A549 (cell line): ENCODE measurements around the gene TREH. TPM values are rescaled to one million over a fixed set of nuclear protein-coding genes. Genes with fewer than 3 reads are reported as not detected.

Source experiments
- ATAC-seq, 2 experiments: fragments of 200-7000 bp in 1 of 2; fragments of >200 bp in 1 of 2; cut with Nextera tagmentation in 1 of 2; cut with Tn5 transposase in 1 of 2; 3 replicates each; pipeline versions ENCODE4 v1.8.0 to v1.9.1; 2018 to 2020; ENCODE audit warnings: mild to moderate bottlenecking in 1 of 2, moderate library complexity in 1 of 2
- CTCF ChIA-PET: fragments of 300-600 bp; sonication (Branson Sonifier 250); formaldehyde crosslinking; extraction: SDS; loops from one replicate; lab custom pipeline; 2021; ENCODE audit warnings: antibody characterized with exemption, inconsistent platforms; lab: Yijun Ruan, JAX
- POLR2A ChIA-PET: fragments of 350-600 bp; formaldehyde crosslinking; extraction: SDS; loops from one replicate; lab custom pipeline; 2021; ENCODE audit warnings: antibody characterized with exemption, inconsistent platforms; lab: Yijun Ruan, JAX
- DNase-seq, 2 experiments: peaks; one replicate each; pipeline versions ENCODE4 v3.0.0 to v3.0.0-alpha.2; 2011 to 2016; ENCODE audit warnings: low read depth in 1 of 2, low spot score in 1 of 2
- FAIRE-seq: peaks from 2 replicates; lab custom pipeline; 2011; peaks lifted over from hg19 to GRCh38; lab: Jason Lieb, UNC
- H3K27ac ChIP-seq, 2 experiments: fragments of >200 bp; sonication (Bioruptor Twin); formaldehyde crosslinking; 3 replicates each; pipeline ENCODE4 v1.5.1; 2016 to 2017
- H3K4me1 ChIP-seq: fragments of >200 bp; sonication (Bioruptor Twin); formaldehyde crosslinking; 3 replicates; pipeline ENCODE4 v1.6.1; 2016
- H3K4me2 ChIP-seq: fragments of >200 bp; sonication (Bioruptor Twin); formaldehyde crosslinking; 3 replicates; pipeline ENCODE4 v1.6.1; 2016
- H3K4me3 ChIP-seq: fragments of >200 bp; sonication (Bioruptor Twin); formaldehyde crosslinking; 3 replicates; pipeline ENCODE4 v1.5.1; 2016
- H3K9me3 ChIP-seq: fragments of >200 bp; sonication (Bioruptor Twin); formaldehyde crosslinking; 3 replicates; pipeline ENCODE4 v1.6.1; 2016
- CBX8 ChIP-seq: fragments of 200-600 bp; sonication (generic); IDR thresholded peaks from 2 replicates; pipeline ENCODE4 v1.6.1; 2016
- CEBPB ChIP-seq, 2 experiments: fragments of >200 bp in 1 of 2; sonication (Bioruptor Twin) in 1 of 2; formaldehyde crosslinking in 1 of 2; IDR thresholded peaks; 2 replicates each; pipeline ENCODE4 v1.6.1; 2012 to 2016
- CHD4 ChIP-seq: fragments of 200-600 bp; sonication (generic); IDR thresholded peaks from 2 replicates; pipeline ENCODE4 v1.6.1; 2016; ENCODE audit warnings: antibody characterized with exemption, mild to moderate bottlenecking, borderline replicate concordance
- EHMT2 ChIP-seq: fragments of 200-600 bp; sonication (generic); IDR thresholded peaks from 2 replicates; pipeline ENCODE4 v1.6.1; 2016; ENCODE audit warnings: antibody characterized with exemption, low read depth, mild to moderate bottlenecking, moderate library complexity
- EP300 ChIP-seq, 2 experiments: fragments of >200 bp; sonication (Bioruptor Twin); formaldehyde crosslinking; IDR thresholded peaks; 2 replicates in 1 of 2; 3 replicates in 1 of 2; pipeline ENCODE4 v1.6.1; 2016 to 2017
- FOSB ChIP-seq: fragments of 250-450 bp; sonication (Bioruptor Pico); IDR thresholded peaks from 2 replicates; pipeline ENCODE4 v1.5.0; 2020; ENCODE audit warnings: mild to moderate bottlenecking, moderate library complexity
- HOXB13 ChIP-seq: fragments of 250-450 bp; sonication (Bioruptor Pico); IDR thresholded peaks from 2 replicates; pipeline ENCODE4 v1.5.0; 2020; ENCODE audit warnings: low read depth, mild to moderate bottlenecking, moderate library complexity
- JUNB ChIP-seq: fragments of >200 bp; sonication (Bioruptor Twin); formaldehyde crosslinking; IDR thresholded peaks from 2 replicates; pipeline ENCODE4 v1.6.1; 2016
- MAFK ChIP-seq: fragments of 450-650 bp; IDR thresholded peaks from 2 replicates; pipeline ENCODE4 v1.6.1; 2014; ENCODE audit not compliant: partially characterized antibody
- RCOR1 ChIP-seq: fragments of 150-350 bp; IDR thresholded peaks from 2 replicates; pipeline ENCODE4 v1.6.1; 2014; ENCODE audit warnings: antibody characterized with exemption, low read length, low read depth
- SMC3 ChIP-seq: fragments of >200 bp; sonication (Bioruptor Twin); formaldehyde crosslinking; IDR thresholded peaks from 3 replicates; pipeline ENCODE4 v1.6.1; 2018; ENCODE audit warnings: inconsistent platforms
- TP53 ChIP-seq: fragments of 250-450 bp; sonication (Bioruptor Pico); IDR thresholded peaks from 2 replicates; pipeline ENCODE4 v1.5.0; 2021; ENCODE audit warnings: mild to moderate bottlenecking, moderate library complexity
- ZNF302 ChIP-seq: fragments of 250-450 bp; sonication (Bioruptor Pico); IDR thresholded peaks from 2 replicates; pipeline ENCODE4 v1.9.0; 2021; ENCODE audit warnings: inconsistent platforms, mild to moderate bottlenecking, moderate library complexity
- ZSCAN20 ChIP-seq: fragments of 250-450 bp; sonication (Bioruptor Pico); IDR thresholded peaks from 2 replicates; pipeline ENCODE4 v1.8.0; 2022; ENCODE audit warnings: mild to moderate bottlenecking, moderate library complexity
- WGBS: methylation state at CpG from one replicate; pipeline ENCODE4 v1.1.6; 2017; ENCODE audit errors: missing lambda C conversion rate; 5-methylcytosine and 5-hydroxymethylcytosine counted together
- polyA plus RNA-seq, 4 experiments: library from polyadenylated mRNA; depleted of rRNA in 3 of 4; stranded (reverse); fragments of >200 nt; fragmentation: RNase III in 1 of 4; extraction: RNeasy Plus Mini Kit Qiagen cat#74134 plus additional on column Dnase treatment in 1 of 4; gene quantifications; 2 replicates in 3 of 4; 3 replicates in 1 of 4; pipeline ENCODE4 v1.2.3, GENCODE V29; 2011 to 2017
- TF ChIP-seq, protein P1 (sequence below): fragments of 150-350 bp; IDR thresholded peaks from 2 replicates; pipeline ENCODE4 v1.6.1; 2014; ENCODE audit warnings: low read depth, mild to moderate bottlenecking, low read length
- TF ChIP-seq, protein P2 (sequence below): fragments of 450-650 bp; IDR thresholded peaks from 2 replicates; pipeline ENCODE4 v1.6.1; 2014; ENCODE audit warnings: antibody characterized with exemption
- TF ChIP-seq, protein P3 (sequence below): fragments of 250-450 bp; sonication (Bioruptor Pico); IDR thresholded peaks from 2 replicates; pipeline ENCODE4 v1.5.0; 2020; ENCODE audit warnings: low read depth, mild to moderate bottlenecking, moderate library complexity
- TF ChIP-seq, protein P4 (sequence below): IDR thresholded peaks from 2 replicates; pipeline ENCODE4 v1.6.1; 2012
- TF ChIP-seq, protein P5 (sequence below): IDR thresholded peaks from 2 replicates; pipeline ENCODE4 v1.6.1; 2012; ENCODE audit warnings: low read depth, borderline replicate concordance
- TF ChIP-seq, protein P6 (sequence below): fragments of >200 bp; sonication (Bioruptor Twin); formaldehyde crosslinking; IDR thresholded peaks from 3 replicates; pipeline ENCODE4 v1.6.1; 2016

The TREH gene
- polyA plus RNA-seq, 2 of the 4 experiments (the other 2 are of a cell fraction), result 0.06 TPM; not detected in 1

DNA sequence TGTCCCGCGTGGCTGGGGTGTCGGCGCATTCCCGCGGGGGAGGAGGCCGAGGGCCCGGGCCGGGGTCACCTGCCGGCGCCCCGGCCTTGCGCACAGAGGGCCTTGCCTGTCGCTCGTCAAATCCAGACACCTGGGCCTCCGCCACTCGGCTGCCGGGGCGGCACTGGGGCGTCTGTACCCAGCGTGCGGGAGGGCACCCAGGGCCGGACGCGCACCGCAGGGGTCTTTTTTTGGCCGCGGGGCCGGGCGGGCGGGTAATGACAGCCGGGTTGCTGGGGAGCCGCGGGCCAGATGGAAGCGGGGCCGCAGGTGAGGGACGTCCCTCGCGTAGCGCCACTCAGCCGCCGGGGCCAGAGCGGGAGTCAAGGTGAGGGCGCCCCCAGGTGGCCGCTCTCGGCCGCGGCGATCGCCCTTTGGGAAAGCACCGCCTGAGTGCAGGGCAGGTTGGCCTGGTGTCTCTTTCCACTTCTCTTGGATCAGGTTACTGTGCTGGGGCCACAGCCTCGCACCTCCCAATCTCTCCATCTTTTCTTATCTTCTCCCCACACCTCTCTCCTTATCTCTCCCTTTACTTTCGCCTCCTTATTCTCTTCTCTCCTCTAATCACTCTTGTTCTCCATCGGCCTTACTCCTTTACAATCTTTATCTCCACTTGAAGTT, 68.5 kb downstream of the TREH start (continued):
- TF ChIP-seq SMC3 (peak; percentile 51), CEBPB (IDR thresholded peaks at IDR 0.05) (no peak), CBX8 (no peak), MAFK (no peak), TP53 (CRISPR knock-in tag) (no peak), EP300 (IDR thresholded peaks at IDR 0.05) (no peak), HOXB13 (CRISPR knock-in tag) (no peak)
- TF ChIP-seq, protein P1, sequence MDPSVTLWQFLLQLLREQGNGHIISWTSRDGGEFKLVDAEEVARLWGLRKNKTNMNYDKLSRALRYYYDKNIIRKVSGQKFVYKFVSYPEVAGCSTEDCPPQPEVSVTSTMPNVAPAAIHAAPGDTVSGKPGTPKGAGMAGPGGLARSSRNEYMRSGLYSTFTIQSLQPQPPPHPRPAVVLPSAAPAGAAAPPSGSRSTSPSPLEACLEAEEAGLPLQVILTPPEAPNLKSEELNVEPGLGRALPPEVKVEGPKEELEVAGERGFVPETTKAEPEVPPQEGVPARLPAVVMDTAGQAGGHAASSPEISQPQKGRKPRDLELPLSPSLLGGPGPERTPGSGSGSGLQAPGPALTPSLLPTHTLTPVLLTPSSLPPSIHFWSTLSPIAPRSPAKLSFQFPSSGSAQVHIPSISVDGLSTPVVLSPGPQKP, result no peak
- TF ChIP-seq, protein P2, sequence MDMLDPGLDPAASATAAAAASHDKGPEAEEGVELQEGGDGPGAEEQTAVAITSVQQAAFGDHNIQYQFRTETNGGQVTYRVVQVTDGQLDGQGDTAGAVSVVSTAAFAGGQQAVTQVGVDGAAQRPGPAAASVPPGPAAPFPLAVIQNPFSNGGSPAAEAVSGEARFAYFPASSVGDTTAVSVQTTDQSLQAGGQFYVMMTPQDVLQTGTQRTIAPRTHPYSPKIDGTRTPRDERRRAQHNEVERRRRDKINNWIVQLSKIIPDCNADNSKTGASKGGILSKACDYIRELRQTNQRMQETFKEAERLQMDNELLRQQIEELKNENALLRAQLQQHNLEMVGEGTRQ, result no peak
- TF ChIP-seq, protein P3, sequence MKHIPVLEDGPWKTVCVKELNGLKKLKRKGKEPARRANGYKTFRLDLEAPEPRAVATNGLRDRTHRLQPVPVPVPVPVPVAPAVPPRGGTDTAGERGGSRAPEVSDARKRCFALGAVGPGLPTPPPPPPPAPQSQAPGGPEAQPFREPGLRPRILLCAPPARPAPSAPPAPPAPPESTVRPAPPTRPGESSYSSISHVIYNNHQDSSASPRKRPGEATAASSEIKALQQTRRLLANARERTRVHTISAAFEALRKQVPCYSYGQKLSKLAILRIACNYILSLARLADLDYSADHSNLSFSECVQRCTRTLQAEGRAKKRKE, result no peak
- TF ChIP-seq, protein P4, sequence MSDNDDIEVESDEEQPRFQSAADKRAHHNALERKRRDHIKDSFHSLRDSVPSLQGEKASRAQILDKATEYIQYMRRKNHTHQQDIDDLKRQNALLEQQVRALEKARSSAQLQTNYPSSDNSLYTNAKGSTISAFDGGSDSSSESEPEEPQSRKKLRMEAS, result no peak
- TF ChIP-seq, all 56 proteins: peak for 3

DNA sequence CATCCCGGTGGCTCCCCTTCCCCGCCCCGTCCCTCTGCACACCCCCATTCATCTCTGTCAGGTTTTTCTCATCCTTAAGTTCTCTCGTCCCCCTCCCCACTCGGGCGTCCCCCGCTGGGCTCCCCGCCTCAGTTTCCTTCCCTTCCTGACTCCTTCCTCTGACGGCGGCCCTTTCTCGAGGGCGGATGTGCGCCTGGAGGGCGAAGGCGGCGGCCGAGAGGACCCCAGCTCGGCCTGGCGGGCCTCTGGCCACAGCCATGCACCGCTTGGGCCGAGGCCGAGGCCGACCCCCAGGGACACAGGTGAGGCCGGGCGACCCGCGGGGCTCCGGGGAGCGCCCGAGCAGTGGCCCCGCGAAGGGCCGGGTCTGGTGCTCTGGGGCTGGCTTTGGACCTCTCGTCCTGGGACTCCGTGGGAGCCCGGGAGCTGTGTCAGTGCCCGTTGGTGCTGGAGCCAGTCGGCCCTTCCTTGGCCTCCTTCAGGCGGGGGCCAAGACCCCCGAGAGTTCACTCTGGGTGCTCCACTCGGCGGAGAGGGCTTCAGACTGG, 69.2 kb downstream of the TREH start:
- CTCF ChIA-PET, result interaction anchor here (0.8 to 17.8 kb wide), 5 partner anchors 9 to 318 kb away, joined by 3 to 224 read pairs (median 24); no protein-coding TSS in a partner anchor
- WGBS, result 89% methylated on average over 12 of the region's 42 CpGs
- FAIRE-seq, result no peak
- H3K4me2 ChIP-seq, result peak overlapping the region; percentile 69
- no peaks in the 10 kb centered on the region for H3K9me3 ChIP-seq
- no peak for ATAC-seq
- TF ChIP-seq ZSCAN20 (no peak), TP53 (CRISPR knock-in tag) (no peak), CHD4 (no peak), JUNB (no peak), ZNF302 (CRISPR knock-in tag) (no peak), RCOR1 (no peak), EHMT2 (no peak), FOSB (no peak)
- TF ChIP-seq, protein P5, sequence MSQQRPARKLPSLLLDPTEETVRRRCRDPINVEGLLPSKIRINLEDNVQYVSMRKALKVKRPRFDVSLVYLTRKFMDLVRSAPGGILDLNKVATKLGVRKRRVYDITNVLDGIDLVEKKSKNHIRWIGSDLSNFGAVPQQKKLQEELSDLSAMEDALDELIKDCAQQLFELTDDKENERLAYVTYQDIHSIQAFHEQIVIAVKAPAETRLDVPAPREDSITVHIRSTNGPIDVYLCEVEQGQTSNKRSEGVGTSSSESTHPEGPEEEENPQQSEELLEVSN, result no peak
- TF ChIP-seq, protein P6, sequence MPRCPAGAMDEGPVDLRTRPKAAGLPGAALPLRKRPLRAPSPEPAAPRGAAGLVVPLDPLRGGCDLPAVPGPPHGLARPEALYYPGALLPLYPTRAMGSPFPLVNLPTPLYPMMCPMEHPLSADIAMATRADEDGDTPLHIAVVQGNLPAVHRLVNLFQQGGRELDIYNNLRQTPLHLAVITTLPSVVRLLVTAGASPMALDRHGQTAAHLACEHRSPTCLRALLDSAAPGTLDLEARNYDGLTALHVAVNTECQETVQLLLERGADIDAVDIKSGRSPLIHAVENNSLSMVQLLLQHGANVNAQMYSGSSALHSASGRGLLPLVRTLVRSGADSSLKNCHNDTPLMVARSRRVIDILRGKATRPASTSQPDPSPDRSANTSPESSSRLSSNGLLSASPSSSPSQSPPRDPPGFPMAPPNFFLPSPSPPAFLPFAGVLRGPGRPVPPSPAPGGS, result no peak
- H3K4me3 ChIP-seq, result no peak overlapping the region
- POLR2A ChIA-PET, result no interaction called here
- peak overlapping the region in 1 of 2 experiments; percentile 66; a peak in 3 of 6 replicates for H3K27ac ChIP-seq
- no peak for DNase-seq
- H3K4me1 ChIP-seq, result peaks cover 46% of the 10 kb centered on the region
